ENCODE data around the gene DNAJB2.
A peak's percentile ranks its signal among the peaks of the same experiment; 100 is the strongest.
"Not testable (repeated sequence)": the region's sequence is repeated elsewhere in the genome, so short reads cannot be mapped to it uniquely, and the experiment has no call there.

Gene DNAJB2

DNA sequence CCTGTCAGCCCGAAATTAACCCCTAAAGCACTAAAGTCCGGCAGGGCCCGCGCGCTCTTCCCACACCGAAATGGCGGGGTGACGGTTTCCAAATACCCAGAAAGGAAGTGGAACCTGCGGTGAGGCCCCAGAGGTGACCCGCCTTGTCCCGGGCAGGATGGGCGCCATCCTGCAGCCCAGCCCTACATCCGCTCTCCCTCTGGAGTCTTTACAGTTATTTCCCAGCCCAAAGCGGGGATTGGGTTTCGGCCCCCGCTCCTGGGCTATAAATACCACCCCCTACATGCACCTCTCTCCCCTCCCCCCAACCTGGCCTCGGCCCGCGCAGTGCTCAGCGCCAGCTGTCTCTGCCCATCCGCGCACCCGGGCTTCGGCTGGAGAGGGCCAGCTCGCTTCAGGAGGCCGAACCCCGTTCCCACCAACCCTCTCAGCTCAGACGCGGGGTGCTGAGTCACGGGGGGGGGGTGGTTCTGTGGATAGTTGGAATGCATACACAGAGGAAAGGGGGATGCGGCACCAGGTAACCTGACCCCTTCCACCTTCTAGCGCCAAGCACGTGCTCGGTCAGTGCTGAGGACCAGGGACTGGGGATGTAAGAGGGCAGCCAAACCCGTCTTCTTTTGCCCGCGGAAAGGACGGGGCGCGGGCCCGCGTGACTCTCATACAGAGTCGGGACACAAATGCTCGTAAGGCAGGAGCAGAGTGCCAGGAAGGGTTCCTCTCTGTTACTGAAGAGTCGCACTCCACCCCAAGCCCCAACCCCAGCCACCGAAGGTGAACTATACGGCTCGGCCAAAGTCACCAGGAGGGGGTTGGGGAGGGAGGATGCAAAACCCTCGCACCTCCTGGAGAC, 26.0 kb upstream of the DNAJB2 start, which contains the start of gene TUBA4B:
Gene TUBA4B, plus strand, starts transcription at position 344 of the 853 bp plus-strand sequence. Its CDS starts 165 bp downstream, at position 509.
- Histone ChIP-seq H2AFZ (ENCODE audit: low read length) (peak within 1 kb of the TSS; percentile 88), H3K79me2 (ENCODE audit: low read length) (peaks cover 51% of the 10 kb centered on the region), H3K9me3 (replicated peaks; ENCODE audit: insufficient read depth, low read length) (no peaks in the 10 kb centered on the region), H3K9ac (ENCODE audit: low read length) (peak within 1 kb of the TSS; percentile 88), H3K4me3 (ENCODE audit: low read length) (peak within 1 kb of the TSS; percentile 78), H3K27ac (ENCODE audit: low read length) (peak within 1 kb of the TSS; percentile 73), H3K27me3 (replicated peaks; ENCODE audit: insufficient read depth, low read length) (no peaks in the 10 kb centered on the region), H3F3A (ENCODE audit: insufficient read depth, low read length) (peaks cover 38% of the 10 kb centered on the region), H3K4me2 (ENCODE audit: low read depth, low read length) (peak within 1 kb of the TSS; percentile 99), H3K9me2 (replicated peaks; ENCODE audit: insufficient read depth, low read length) (no peaks in the 10 kb centered on the region), H3K4me1 (ENCODE audit: low read length) (peaks cover 39% of the 10 kb centered on the region), H3K36me3 (replicated peaks; ENCODE audit: insufficient read depth, low read length) (0 out of 2 replicates have a peak, but pooled peaks cover 6% of the 10 kb centered on the region), H4K20me1 (ENCODE audit: insufficient read depth, low read length) (no peaks in the 10 kb centered on the region)
- peak; percentile 53 for DNase-seq
- TF ChIP-seq EZH2 (optimal IDR thresholded peaks at IDR 0.05; ENCODE audit: low read depth, low read length), result no peak
- TF ChIP-seq, protein P1, sequence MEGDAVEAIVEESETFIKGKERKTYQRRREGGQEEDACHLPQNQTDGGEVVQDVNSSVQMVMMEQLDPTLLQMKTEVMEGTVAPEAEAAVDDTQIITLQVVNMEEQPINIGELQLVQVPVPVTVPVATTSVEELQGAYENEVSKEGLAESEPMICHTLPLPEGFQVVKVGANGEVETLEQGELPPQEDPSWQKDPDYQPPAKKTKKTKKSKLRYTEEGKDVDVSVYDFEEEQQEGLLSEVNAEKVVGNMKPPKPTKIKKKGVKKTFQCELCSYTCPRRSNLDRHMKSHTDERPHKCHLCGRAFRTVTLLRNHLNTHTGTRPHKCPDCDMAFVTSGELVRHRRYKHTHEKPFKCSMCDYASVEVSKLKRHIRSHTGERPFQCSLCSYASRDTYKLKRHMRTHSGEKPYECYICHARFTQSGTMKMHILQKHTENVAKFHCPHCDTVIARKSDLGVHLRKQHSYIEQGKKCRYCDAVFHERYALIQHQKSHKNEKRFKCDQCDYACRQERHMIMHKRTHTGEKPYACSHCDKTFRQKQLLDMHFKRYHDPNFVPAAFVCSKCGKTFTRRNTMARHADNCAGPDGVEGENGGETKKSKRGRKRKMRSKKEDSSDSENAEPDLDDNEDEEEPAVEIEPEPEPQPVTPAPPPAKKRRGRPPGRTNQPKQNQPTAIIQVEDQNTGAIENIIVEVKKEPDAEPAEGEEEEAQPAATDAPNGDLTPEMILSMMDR (IDR thresholded peaks at IDR 0.05; ENCODE audit: low read length), result no peak
- no peak for TF ChIP-seq EZH2phosphoT487 (IDR thresholded peaks at IDR 0.05; ENCODE audit: low read length)

DNA sequence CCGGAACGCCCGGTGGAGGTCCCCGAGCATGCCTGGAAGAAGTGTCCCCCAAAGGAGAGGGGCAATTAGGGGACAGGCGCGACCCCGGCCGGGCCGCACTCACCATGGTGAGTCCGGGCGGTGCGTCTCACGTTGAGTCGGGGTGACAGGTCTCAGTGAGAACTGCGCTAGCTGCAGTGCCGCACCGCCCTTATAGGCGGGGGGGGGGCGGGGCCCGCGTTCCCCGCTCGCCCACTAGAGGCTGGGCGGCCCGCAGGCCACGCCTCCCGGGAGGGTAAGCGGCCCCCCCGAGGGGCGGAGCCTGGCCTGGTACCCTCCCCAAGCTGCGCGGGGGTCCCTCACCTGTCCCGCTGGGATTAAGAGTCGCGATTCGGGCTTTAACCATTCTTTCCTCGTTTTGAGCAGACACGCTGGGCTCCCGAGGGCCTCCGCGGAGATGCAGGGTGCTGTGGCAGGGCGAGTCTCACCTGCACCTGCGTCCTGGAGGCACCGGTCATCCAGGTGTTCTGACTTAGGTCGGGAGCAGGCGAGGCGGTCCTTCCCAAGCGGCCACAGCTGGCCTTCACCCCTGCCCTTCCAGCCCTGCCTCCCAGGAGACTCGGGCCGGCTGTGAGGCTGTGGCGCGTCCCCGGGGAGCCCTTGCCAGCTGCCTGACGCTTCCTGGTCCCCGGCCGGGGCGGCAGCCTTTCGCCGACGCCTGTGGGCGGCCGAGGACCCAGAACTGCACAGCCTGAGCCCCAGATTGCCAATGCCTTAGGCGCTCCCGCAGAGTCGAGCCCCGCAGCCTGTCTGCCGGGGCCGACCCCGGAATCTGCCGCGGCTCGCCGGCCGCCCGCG, 25.2 kb upstream of the DNAJB2 start, which contains the start of gene TUBA4A:
Gene TUBA4A, minus strand, starts transcription at position 166 of the 837 bp plus-strand sequence. Its CDS starts 60 bp downstream, at position 106.
- DNase-seq, result peak; percentile 92
- H4K20me1 ChIP-seq (ENCODE audit: insufficient read depth, low read length), result no peaks in the 10 kb centered on the region
- H3K9me3 ChIP-seq (replicated peaks; ENCODE audit: insufficient read depth, low read length), result no peaks in the 10 kb centered on the region
- H3K4me3 ChIP-seq (ENCODE audit: low read length), result peak within 1 kb of the TSS; percentile 78
- no peaks in the 10 kb centered on the region for H3K9me2 ChIP-seq (replicated peaks; ENCODE audit: insufficient read depth, low read length)
- peak within 1 kb of the TSS; percentile 73 for H3K27ac ChIP-seq (ENCODE audit: low read length)
- peak within 1 kb of the TSS; percentile 88 for H2AFZ ChIP-seq (ENCODE audit: low read length)
- peaks cover 30% of the 10 kb centered on the region for H3F3A ChIP-seq (ENCODE audit: insufficient read depth, low read length)
- no peaks in the 10 kb centered on the region for H3K27me3 ChIP-seq (replicated peaks; ENCODE audit: insufficient read depth, low read length)
- H3K4me1 ChIP-seq (ENCODE audit: low read length), result peaks cover 31% of the 10 kb centered on the region
- peak within 1 kb of the TSS; percentile 88 for H3K9ac ChIP-seq (ENCODE audit: low read length)
- H3K79me2 ChIP-seq (ENCODE audit: low read length), result peaks cover 48% of the 10 kb centered on the region
- TF ChIP-seq EZH2 (optimal IDR thresholded peaks at IDR 0.05; ENCODE audit: low read depth, low read length), result no peak
- TF ChIP-seq, protein P1 (IDR thresholded peaks at IDR 0.05; ENCODE audit: low read length), result no peak
- no peak for TF ChIP-seq EZH2phosphoT487 (IDR thresholded peaks at IDR 0.05; ENCODE audit: low read length)
- H3K4me2 ChIP-seq (ENCODE audit: low read depth, low read length), result peak within 1 kb of the TSS; percentile 99
- 0 out of 2 replicates have a peak, but pooled peaks cover 6% of the 10 kb centered on the region for H3K36me3 ChIP-seq (replicated peaks; ENCODE audit: insufficient read depth, low read length)

DNA sequence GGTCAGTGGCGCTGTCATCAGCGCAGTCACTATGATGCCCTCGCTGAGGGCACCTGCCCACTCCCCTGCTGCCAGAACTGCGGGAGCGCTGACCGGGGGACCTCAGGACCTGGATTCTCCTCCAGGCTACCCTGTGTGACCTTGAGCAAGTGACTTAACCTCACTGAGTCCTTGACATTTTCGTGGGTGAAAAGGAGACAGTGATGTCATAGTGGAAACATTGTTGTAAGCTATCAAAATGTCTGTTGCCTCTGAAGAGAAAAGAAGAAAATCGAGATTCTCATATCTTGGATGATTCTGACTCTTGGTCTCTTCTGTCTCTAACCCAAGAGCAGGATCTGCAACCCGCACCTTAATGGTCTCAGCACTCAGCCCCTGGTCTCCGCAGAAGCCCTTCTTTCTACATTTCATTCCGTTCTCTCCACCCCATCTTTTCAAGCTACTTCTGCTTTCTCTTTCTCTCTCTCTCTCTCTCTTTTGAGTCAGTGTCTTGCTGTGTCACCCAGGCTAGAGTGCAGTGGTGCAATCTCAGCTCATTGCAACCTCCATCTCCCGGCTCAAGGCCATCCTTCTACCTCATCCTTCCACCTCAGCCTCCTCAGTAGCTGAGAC, 24.5 kb upstream of the DNAJB2 start:
- DNase-seq, result peak; percentile 35
- TF ChIP-seq, protein P1 (IDR thresholded peaks at IDR 0.05; ENCODE audit: low read length), result no peak
- no peak for TF ChIP-seq EZH2phosphoT487 (IDR thresholded peaks at IDR 0.05; ENCODE audit: low read length)
- no peak for TF ChIP-seq EZH2 (optimal IDR thresholded peaks at IDR 0.05; ENCODE audit: low read depth, low read length)
- Histone ChIP-seq H2AFZ (ENCODE audit: low read length) (peak overlapping the region; percentile 88), H3F3A (ENCODE audit: insufficient read depth, low read length) (peaks cover 23% of the 10 kb centered on the region), H4K20me1 (ENCODE audit: insufficient read depth, low read length) (no peaks in the 10 kb centered on the region), H3K9me3 (replicated peaks; ENCODE audit: insufficient read depth, low read length) (no peaks in the 10 kb centered on the region), H3K27me3 (replicated peaks; ENCODE audit: insufficient read depth, low read length) (no peaks in the 10 kb centered on the region), H3K36me3 (replicated peaks; ENCODE audit: insufficient read depth, low read length) (0 out of 2 replicates have a peak, but pooled peaks cover 6% of the 10 kb centered on the region), H3K4me3 (ENCODE audit: low read length) (peak overlapping the region; percentile 78), H3K4me2 (ENCODE audit: low read depth, low read length) (peak overlapping the region; percentile 99), H3K9me2 (replicated peaks; ENCODE audit: insufficient read depth, low read length) (no peaks in the 10 kb centered on the region), H3K79me2 (ENCODE audit: low read length) (peaks cover 41% of the 10 kb centered on the region), H3K9ac (ENCODE audit: low read length) (peak overlapping the region; percentile 88), H3K27ac (ENCODE audit: low read length) (peak overlapping the region; percentile 73; the same call in 1 of the 2 replicates), H3K4me1 (ENCODE audit: low read length) (peaks cover 23% of the 10 kb centered on the region)

DNA sequence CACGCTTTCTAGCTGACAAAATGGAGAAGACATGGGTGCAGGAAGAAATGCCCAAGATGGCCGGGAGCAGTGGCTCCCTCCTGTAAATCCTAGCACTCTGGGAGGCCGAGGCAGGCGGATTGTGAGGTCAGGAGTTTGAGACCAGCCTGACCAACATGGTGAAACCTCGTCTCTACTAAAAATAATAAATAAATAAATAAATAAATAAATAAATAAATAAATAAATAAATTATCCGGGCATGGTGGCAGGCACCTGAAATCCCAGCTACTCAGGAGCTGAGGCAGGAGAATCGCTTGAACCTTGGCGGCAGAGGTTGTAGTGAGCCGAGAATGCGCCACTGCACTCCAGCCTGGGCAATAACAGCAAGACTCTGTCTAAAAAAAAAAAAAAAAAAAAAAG, 20.2 kb upstream of the DNAJB2 start:
- H2AFZ ChIP-seq (ENCODE audit: low read length); H3K79me2 ChIP-seq (ENCODE audit: low read length); DNase-seq; H3K36me3 ChIP-seq (replicated peaks; ENCODE audit: insufficient read depth, low read length); H3K4me2 ChIP-seq (ENCODE audit: low read depth, low read length); H3K9me3 ChIP-seq (replicated peaks; ENCODE audit: insufficient read depth, low read length); H3K4me1 ChIP-seq (ENCODE audit: low read length); H3K27ac ChIP-seq (ENCODE audit: low read length); H3F3A ChIP-seq (ENCODE audit: insufficient read depth, low read length); H3K4me3 ChIP-seq (ENCODE audit: low read length); H3K9me2 ChIP-seq (replicated peaks; ENCODE audit: insufficient read depth, low read length); H3K27me3 ChIP-seq (replicated peaks; ENCODE audit: insufficient read depth, low read length); H3K9ac ChIP-seq (ENCODE audit: low read length); H4K20me1 ChIP-seq (ENCODE audit: insufficient read depth, low read length): not testable (repeated sequence)
